HepG2 (cell line): ENCODE results near the gene DOC2A. TPM values are rescaled to one million over a fixed set of nuclear protein-coding genes. Genes with fewer than 3 reads are reported as not detected.

ENCODE experiments used
- CENPT ChIP-seq: sonication (generic); formaldehyde crosslinking; IDR thresholded peaks from 2 replicates; pipeline ENCODE4 v1.8.0; 2022; ENCODE audit warnings: low read depth, mild to moderate bottlenecking, moderate library complexity, missing genetic modification reagents
- FOXO4 ChIP-seq: sonication (generic); formaldehyde crosslinking; conservative IDR thresholded peaks from 2 replicates; pipeline ENCODE4 v1.8.1; 2023; ENCODE audit warnings: missing genetic modification reagents
- HOXA9 ChIP-seq: sonication (generic); formaldehyde crosslinking; IDR thresholded peaks from 2 replicates; pipeline ENCODE4 v1.8.1; 2022; ENCODE audit warnings: missing genetic modification reagents, mild to moderate bottlenecking, moderate library complexity, borderline replicate concordance
- MEIS2 ChIP-seq: sonication (generic); formaldehyde crosslinking; IDR thresholded peaks from 2 replicates; pipeline ENCODE4 v1.9.0; 2021; ENCODE audit warnings: mild to moderate bottlenecking, missing genetic modification reagents
- NFE2L1 ChIP-seq: sonication (generic); formaldehyde crosslinking; IDR thresholded peaks from 2 replicates; pipeline ENCODE4 v1.4.0; 2020; ENCODE audit warnings: missing genetic modification reagents, mild to moderate bottlenecking, borderline replicate concordance
- NFKB2 ChIP-seq: sonication (generic); formaldehyde crosslinking; IDR thresholded peaks from 2 replicates; pipeline ENCODE4 v1.4.0; 2020; ENCODE audit warnings: missing genetic modification reagents, borderline replicate concordance
- SP2 ChIP-seq: sonication (generic); formaldehyde crosslinking; IDR thresholded peaks from 2 replicates; pipeline ENCODE4 v1.5.1; 2020; ENCODE audit warnings: mild to moderate bottlenecking, missing genetic modification reagents
- USF2 ChIP-seq, 2 experiments: sonication (generic) in 1 of 2; formaldehyde crosslinking in 1 of 2; IDR thresholded peaks; 2 replicates each; pipeline versions ENCODE4 v1.5.1 to v1.6.1; 2011 to 2020; ENCODE audit warnings: borderline replicate concordance in 1 of 2, low read depth in 1 of 2, low read length in 1 of 2, mild to moderate bottlenecking in 1 of 2, missing genetic modification reagents in 1 of 2, moderate library complexity in 1 of 2
- ZBTB4 ChIP-seq: sonication (generic); formaldehyde crosslinking; IDR thresholded peaks from 2 replicates; pipeline ENCODE4 v1.4.0; 2020; ENCODE audit warnings: missing genetic modification reagents, mild to moderate bottlenecking, borderline replicate concordance
- ZFP41 ChIP-seq: sonication (generic); formaldehyde crosslinking; IDR thresholded peaks from 2 replicates; pipeline ENCODE4 v1.4.0; 2020; ENCODE audit warnings: mild to moderate bottlenecking, missing genetic modification reagents, borderline replicate concordance
- ZKSCAN8 ChIP-seq: IDR thresholded peaks from 2 replicates; pipeline ENCODE4 v1.6.1; 2016; ENCODE audit warnings: borderline replicate concordance, missing genetic modification reagents, missing compliant biosample characterization
- ZNF292 ChIP-seq: sonication (generic); formaldehyde crosslinking; IDR thresholded peaks from 2 replicates; pipeline ENCODE4 v1.8.1; 2022; ENCODE audit warnings: mild to moderate bottlenecking, low read depth, missing genetic modification reagents, borderline replicate concordance
- ZNF343 ChIP-seq: sonication (generic); formaldehyde crosslinking; IDR thresholded peaks from 2 replicates; pipeline ENCODE4 v1.4.0; 2020; ENCODE audit warnings: mild to moderate bottlenecking, missing genetic modification reagents
- ZNF605 ChIP-seq: sonication (generic); formaldehyde crosslinking; IDR thresholded peaks from 2 replicates; pipeline ENCODE4 v1.8.0; 2022; ENCODE audit warnings: mild to moderate bottlenecking, missing genetic modification reagents
- ZNF766 ChIP-seq: sonication (generic); formaldehyde crosslinking; IDR thresholded peaks from 2 replicates; pipeline ENCODE4 v1.5.0; 2020; ENCODE audit warnings: missing genetic modification reagents, borderline replicate concordance
- ZNF776 ChIP-seq: sonication (generic); formaldehyde crosslinking; IDR thresholded peaks from 2 replicates; pipeline ENCODE4 v1.4.0; 2020; ENCODE audit warnings: mild to moderate bottlenecking, missing genetic modification reagents
- polyA plus RNA-seq, 8 experiments: library from polyadenylated mRNA; depleted of rRNA in 3 of 8; stranded (reverse) in 7 of 8; unstranded in 1 of 8; fragments of >200 nt; fragmentation: Illumina TruSeq in 4 of 8; extraction: Trizol in 4 of 8; gene quantifications; 2 replicates each; pipeline versions ENCODE4 v1.2.1 to v1.2.3, GENCODE V29; 2011 to 2016; ENCODE audit warnings: low read depth in 4 of 8, missing spikeins in 1 of 8, mixed read lengths in 1 of 8; ENCODE audit not compliant: insufficient read depth in 1 of 8
- total RNA-seq, 5 experiments: library from RNA; depleted of rRNA; stranded (reverse); fragments of >200 nt; fragmentation: Illumina TruSeq; extraction: Trizol; gene quantifications; 2 replicates each; pipeline ENCODE4 v1.2.3, GENCODE V29; 2016; ENCODE audit warnings: low read depth in 1 of 5
- TF ChIP-seq, protein P1 (sequence below): sonication (generic); formaldehyde crosslinking; IDR thresholded peaks from 2 replicates; pipeline ENCODE4 v1.5.0; 2020; ENCODE audit warnings: missing genetic modification reagents
- TF ChIP-seq, protein P2 (sequence below): sonication (generic); formaldehyde crosslinking; IDR thresholded peaks from 2 replicates; pipeline ENCODE4 v1.5.0; 2020; ENCODE audit warnings: mild to moderate bottlenecking, low read depth, missing genetic modification reagents, borderline replicate concordance

DOC2A gene
- total and polyA plus RNA-seq, 2 of the 13 experiments (the other 11 are each of a cell fraction or from before 2014, with no cell fraction given), result 0.15 to 0.55 TPM

DNA sequence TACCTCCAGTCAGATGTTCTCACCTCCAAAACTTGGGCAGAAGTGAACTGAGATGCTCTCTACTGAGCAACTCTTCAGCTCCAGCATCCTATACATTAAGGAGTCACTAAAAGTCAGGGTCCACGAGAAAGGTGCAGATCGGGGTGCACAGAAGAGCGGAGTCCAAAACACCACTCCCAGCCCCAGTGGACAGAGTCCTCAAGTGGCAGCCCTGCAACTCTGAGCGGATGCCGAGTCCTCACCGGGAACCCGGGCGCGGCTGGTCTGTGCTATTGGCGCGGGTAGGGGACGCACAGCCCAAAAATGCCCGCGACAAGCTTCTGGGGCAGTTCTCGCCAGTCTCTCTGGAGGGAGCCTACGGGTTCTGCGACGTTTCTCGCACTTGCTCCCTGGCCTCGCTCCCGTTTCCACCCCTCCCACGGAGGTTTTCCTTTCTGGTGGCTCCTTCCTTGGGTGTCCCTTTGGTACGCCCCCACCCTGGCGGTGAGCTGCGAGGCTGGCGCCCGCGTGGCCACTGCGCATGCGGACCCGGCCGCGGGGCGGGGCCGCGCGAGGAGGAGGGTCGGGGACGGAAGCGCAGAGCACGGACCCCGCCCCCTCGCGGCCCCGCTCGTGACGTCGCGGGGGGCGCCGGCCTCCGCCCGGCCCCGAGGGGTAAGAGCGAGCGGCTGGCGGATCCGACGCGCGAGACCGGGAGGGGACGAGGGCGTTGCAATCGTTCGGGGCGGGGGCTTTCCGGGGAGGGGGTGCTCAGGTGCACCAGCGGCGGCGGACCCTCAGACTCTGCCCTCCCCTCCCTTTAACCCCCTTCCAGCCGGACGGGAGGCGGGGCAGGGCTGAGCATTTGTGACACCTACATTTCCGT lies 49.1 kb downstream of the DOC2A start, which contains the start of gene TMEM219 (continued):
- TF ChIP-seq, protein P1, sequence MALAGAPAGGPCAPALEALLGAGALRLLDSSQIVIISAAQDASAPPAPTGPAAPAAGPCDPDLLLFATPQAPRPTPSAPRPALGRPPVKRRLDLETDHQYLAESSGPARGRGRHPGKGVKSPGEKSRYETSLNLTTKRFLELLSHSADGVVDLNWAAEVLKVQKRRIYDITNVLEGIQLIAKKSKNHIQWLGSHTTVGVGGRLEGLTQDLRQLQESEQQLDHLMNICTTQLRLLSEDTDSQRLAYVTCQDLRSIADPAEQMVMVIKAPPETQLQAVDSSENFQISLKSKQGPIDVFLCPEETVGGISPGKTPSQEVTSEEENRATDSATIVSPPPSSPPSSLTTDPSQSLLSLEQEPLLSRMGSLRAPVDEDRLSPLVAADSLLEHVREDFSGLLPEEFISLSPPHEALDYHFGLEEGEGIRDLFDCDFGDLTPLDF, result no peak; the same call in 1 of the 2 replicates
- TF ChIP-seq SP2 (CRISPR knock-in tag) (0 out of 2 replicates have a peak, but pooled peaks have one; percentile 0), USF2 (IDR thresholded peaks at IDR 0.05; ENCODE audit: low read depth, low read length) (no peak), USF2 (CRISPR knock-in tag; IDR thresholded peaks at IDR 0.05; ENCODE audit: borderline replicate concordance) (no peak; the same call in 1 of the 2 replicates), ZNF766 (CRISPR knock-in tag) (0 out of 2 replicates have a peak, but pooled peaks have one; percentile 16), ZNF605 (peak; percentile 97), HOXA9 (peak; percentile 23; the same call in 1 of the 2 replicates), ZBTB4 (CRISPR knock-in tag) (no peak), ZNF343 (no peak), ZNF776 (CRISPR knock-in tag) (peak; percentile 69; the same call in 1 of the 2 replicates), NFE2L1 (CRISPR knock-in tag) (no peak; the same call in 1 of the 2 replicates), ZNF292 (CRISPR knock-in tag) (no peak), ZFP41 (CRISPR knock-in tag) (no peak), MEIS2 (no peak), ZKSCAN8 (CRISPR knock-in tag) (0 out of 2 replicates have a peak, but pooled peaks have one; percentile 68), NFKB2 (CRISPR knock-in tag) (no peak; the same call in 1 of the 2 replicates), CENPT (CRISPR knock-in tag) (0 out of 2 replicates have a peak, but pooled peaks have one; percentile 41), FOXO4 (CRISPR knock-in tag) (peak; percentile 98; the same call in 1 of the 2 replicates)
- TF ChIP-seq, protein P2, sequence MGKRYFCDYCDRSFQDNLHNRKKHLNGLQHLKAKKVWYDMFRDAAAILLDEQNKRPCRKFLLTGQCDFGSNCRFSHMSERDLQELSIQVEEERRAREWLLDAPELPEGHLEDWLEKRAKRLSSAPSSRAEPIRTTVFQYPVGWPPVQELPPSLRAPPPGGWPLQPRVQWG (CRISPR knock-in tag), result no peak
